IMR-90 (cell line): ENCODE measurements around the gene COX10. TPM values are rescaled to one million over a fixed set of nuclear protein-coding genes. Genes with fewer than 3 reads are reported as not detected.

Experiments
- ATAC-seq: fragments of 200-7000 bp; cut with Tn5 transposase; 2 replicates; pipeline ENCODE4 v1.9.1; 2020; ENCODE audit warnings: low read depth, mild to moderate bottlenecking, moderate library complexity
- BruUV-seq: library from RNA; stranded (reverse); fragments of 400-500 nt; replicated peaks from 2 replicates; lab custom pipeline; 2021; lab: Mats Ljungman, UMichigan
- CTCF ChIA-PET: fragments of 300-600 bp; formaldehyde crosslinking; extraction: SDS; loops from one replicate; lab custom pipeline; 2021; ENCODE audit warnings: antibody characterized with exemption; lab: Yijun Ruan, JAX
- POLR2A ChIA-PET: fragments of 300-600 bp; sonication (Branson Sonifier 250); formaldehyde crosslinking; loops from one replicate; lab custom pipeline; 2022; ENCODE audit warnings: antibody characterized with exemption; ENCODE audit not compliant: unreplicated experiment; lab: Charles Lee
- DNase-seq: peaks from one replicate; pipeline ENCODE4 v3.0.0; 2013
- H2AFZ ChIP-seq: replicated peaks from 2 replicates; pipeline ENCODE3; 2013; ENCODE audit warnings: low read length, mild to moderate bottlenecking; ENCODE audit not compliant: poor library complexity
- H2AK5ac ChIP-seq: 2 replicates; pipeline ENCODE4 v1.6.1; 2013; ENCODE audit warnings: low read depth, low read length, inconsistent platforms
- H2AK9ac ChIP-seq: replicated peaks from 2 replicates; pipeline ENCODE3; 2013; ENCODE audit warnings: mild to moderate bottlenecking, low read depth, low read length, moderate library complexity; ENCODE audit not compliant: poor library complexity
- H2BK120ac ChIP-seq: 2 replicates; pipeline ENCODE4 v1.6.1; 2013; ENCODE audit warnings: low read depth, low read length, inconsistent platforms
- H2BK15ac ChIP-seq: 3 replicates; pipeline ENCODE4 v1.6.1; 2013; ENCODE audit warnings: low read depth, low read length, inconsistent platforms
- H2BK20ac ChIP-seq: 2 replicates; pipeline ENCODE4 v1.6.1; 2013; ENCODE audit warnings: low read depth, mild to moderate bottlenecking, inconsistent platforms, low read length, moderate library complexity
- H2BK5ac ChIP-seq: 2 replicates; pipeline ENCODE4 v1.6.1; 2013; ENCODE audit warnings: mild to moderate bottlenecking, low read depth, low read length, inconsistent platforms; ENCODE audit not compliant: poor library complexity, severe bottlenecking
- H3K14ac ChIP-seq: replicated peaks from 2 replicates; pipeline ENCODE4 v1.6.1; 2013; ENCODE audit warnings: low read depth, low read length, inconsistent platforms
- H3K18ac ChIP-seq: 2 replicates; pipeline ENCODE4 v1.6.1; 2013; ENCODE audit warnings: low read depth, low read length, control low read depth
- H3K23ac ChIP-seq: 2 replicates; pipeline ENCODE4 v1.6.1; 2013; ENCODE audit warnings: low read depth, low read length, inconsistent platforms
- H3K27ac ChIP-seq: 2 replicates; pipeline ENCODE4 v1.5.1; 2013; ENCODE audit warnings: mild to moderate bottlenecking, control low read depth, low read length; ENCODE audit not compliant: insufficient read depth
- H3K27me3 ChIP-seq: 2 replicates; pipeline ENCODE4 v1.6.1; 2013; ENCODE audit warnings: low read length; ENCODE audit not compliant: control insufficient read depth, insufficient read depth
- H3K36me3 ChIP-seq: 2 replicates; pipeline ENCODE4 v1.6.1; 2013; ENCODE audit warnings: low read length, mixed read lengths; ENCODE audit not compliant: control insufficient read depth, insufficient read depth
- H3K4ac ChIP-seq: 2 replicates; pipeline ENCODE4 v1.6.1; 2013; ENCODE audit warnings: low read depth, low read length, inconsistent platforms
- H3K4me1 ChIP-seq: 2 replicates; pipeline ENCODE4 v1.6.1; 2013; ENCODE audit warnings: low read length, mixed read lengths; ENCODE audit not compliant: control insufficient read depth, insufficient read depth
- H3K4me2 ChIP-seq: 2 replicates; pipeline ENCODE4 v1.6.1; 2013; ENCODE audit warnings: low read depth, mild to moderate bottlenecking, control low read depth, low read length, moderate library complexity
- H3K4me3 ChIP-seq: 2 replicates; pipeline ENCODE4 v1.5.1; 2013; ENCODE audit warnings: low read depth, mild to moderate bottlenecking, control low read depth, low read length, moderate library complexity; ENCODE audit not compliant: insufficient read depth
- H3K56ac ChIP-seq: 2 replicates; pipeline ENCODE4 v1.6.1; 2013; ENCODE audit warnings: low read length, inconsistent platforms; ENCODE audit not compliant: insufficient read depth; ENCODE audit errors: extremely low read depth
- H3K79me1 ChIP-seq, 2 experiments: 2 replicates each; pipeline ENCODE4 v1.6.1; 2013; ENCODE audit warnings: low read length in 2 of 2, inconsistent platforms in 1 of 2, low read depth in 1 of 2
- H3K9ac ChIP-seq: 2 replicates; pipeline ENCODE4 v1.6.1; 2013; ENCODE audit warnings: low read depth, low read length, control low read depth
- H3K9me1 ChIP-seq: 2 replicates; pipeline ENCODE4 v1.6.1; 2013; ENCODE audit warnings: low read length, inconsistent platforms; ENCODE audit not compliant: insufficient read depth
- H3K9me3 ChIP-seq: 2 replicates; pipeline ENCODE4 v1.6.1; 2013; ENCODE audit warnings: low read length; ENCODE audit not compliant: control insufficient read depth, insufficient read depth
- H4K20me1 ChIP-seq: 2 replicates; pipeline ENCODE4 v1.6.1; 2013; ENCODE audit warnings: low read length, inconsistent platforms; ENCODE audit not compliant: insufficient read depth
- H4K5ac ChIP-seq: 2 replicates; pipeline ENCODE4 v1.6.1; 2013; ENCODE audit warnings: mild to moderate bottlenecking, low read depth, low read length, control low read depth
- H4K8ac ChIP-seq, 2 experiments: 2 replicates each; pipeline ENCODE4 v1.6.1; 2013; ENCODE audit warnings: low read depth in 2 of 2, low read length in 2 of 2, control low read depth in 1 of 2, inconsistent platforms in 1 of 2
- H4K91ac ChIP-seq: 2 replicates; pipeline ENCODE4 v1.6.1; 2013; ENCODE audit warnings: low read depth, low read length, inconsistent platforms; ENCODE audit not compliant: insufficient read depth
- MAFK ChIP-seq: IDR thresholded peaks from 2 replicates; pipeline ENCODE4 v1.6.1; 2012; ENCODE audit warnings: low read depth, low read length, improper control_type of control experiment
- WGBS, 2 experiments: methylation state at CpG; one replicate each; pipeline versions ENCODE4 v1.1.5 to v1.1.7; 2013; ENCODE audit warnings: missing lambda C conversion rate in 2 of 2; ENCODE audit not compliant: insufficient read length in 1 of 2; ENCODE audit errors: extremely low coverage in 2 of 2; 5-methylcytosine and 5-hydroxymethylcytosine counted together
- dilution Hi-C: fragments of 300-500 bp; cut with HindIII; formaldehyde crosslinking; loops from one replicate; pipeline ENCODE4 v1.14.3; 2018; ENCODE audit warnings: low sequenced_read_pairs; ENCODE audit not compliant: unreplicated experiment
- in situ Hi-C: fragments of 300-500 bp; cut with MboI; formaldehyde crosslinking; loops from 3 replicates; pipeline ENCODE4 v1.14.3; 2019; ENCODE audit warnings: low sequenced_read_pairs, inconsistent platforms, mixed read lengths
- intact Hi-C: fragments of 100-400 bp; cut with micrococcal nuclease; formaldehyde crosslinking; loops from 2 replicates; pipeline ENCODE4 v1.10.0; 2022
- polyA plus RNA-seq, 3 experiments: library from polyadenylated mRNA; depleted of rRNA; stranded (reverse); fragments of >200 nt; gene quantifications; 2 replicates each; pipeline ENCODE4 v1.2.3, GENCODE V29; 2012; ENCODE audit warnings: low replicate concordance in 1 of 3
- total RNA-seq: library from RNA; depleted of rRNA; stranded (reverse); fragments of >200 nt; gene quantifications from 2 replicates; pipeline ENCODE4 v1.2.3, GENCODE V29; 2012

Gene COX10
- total and polyA plus RNA-seq, 2 of the 4 experiments (the other 2 are of a cell fraction), result 15.4 to 16.1 TPM

- intact Hi-C loops, result no loop called here
- Histone ChIP-seq H4K91ac (no peak overlapping the region), H2BK5ac (no peak overlapping the region), H2AK5ac (no peak overlapping the region), H3K14ac (no peak overlapping the region), H3K9me1 (peaks cover 7% of the 10 kb centered on the region; the same call in 1 of the 2 replicates), H4K8ac (no peak overlapping the region), H2AFZ (no peak overlapping the region), H3K23ac (no peak overlapping the region), H3K36me3 (no peaks in the 10 kb centered on the region), H3K9me3 (no peaks in the 10 kb centered on the region), H3K4me2 (no peak overlapping the region), H4K20me1 (no peaks in the 10 kb centered on the region), H3K18ac (no peak overlapping the region), H3K4me1 (no peaks in the 10 kb centered on the region), H3K4me3 (no peak overlapping the region), H3K27ac (no peak overlapping the region), H2BK15ac (no peak overlapping the region), H4K5ac (peak overlapping the region; percentile 35; the same call in 1 of the 2 replicates), H3K27me3 (no peaks in the 10 kb centered on the region), H2AK9ac (no peak overlapping the region), H3K79me1 (peaks cover 22 to 23% of the 10 kb centered on the region in 2 experiments; a peak in 2 of 4 replicates), H2BK120ac (no peak overlapping the region), H2BK20ac (no peak overlapping the region), H3K56ac (no peak overlapping the region), H3K9ac (no peak overlapping the region), H3K4ac (no peak overlapping the region)
- dilution Hi-C loops, result no loop called here
- ChIA-PET POLR2A (no interaction called here), CTCF (interaction anchor here (0.6 kb wide), 1 partner anchor 17 kb away, joined by 3 read pairs; no protein-coding TSS in a partner anchor)
- no peak for TF ChIP-seq MAFK
- 100% methylated on average over 3 of the region's 4 CpGs; no CpG with 5 or more reads in 1 of the 2 experiments for WGBS, 2 experiments
- ATAC-seq, result no peak
- no peak for DNase-seq
- BruUV-seq, result no TSS peak
- in situ Hi-C loops, result no loop called here
These were observed 47.1 kb downstream of the COX10 start for GRCh38 chr17:14116263-14117024.
